Effector memory CD4-positive, alpha-beta T cell (primary cell): ENCODE measurements around the gene ATF4.

Experiments
- DNase-seq, 3 donors: peaks; one replicate each; pipeline ENCODE4 v3.0.0-alpha.2; 2020
- H3K27ac ChIP-seq: 2 replicates; pipeline ENCODE4 v1.7.0; 2013; ENCODE audit warnings: mild to moderate bottlenecking, low read length, moderate library complexity; ENCODE audit not compliant: insufficient read depth, poor library complexity, severe bottlenecking
- H3K27me3 ChIP-seq: replicated peaks from 2 replicates; pipeline ENCODE4 v1.7.0; 2013; ENCODE audit warnings: mild to moderate bottlenecking, low read length; ENCODE audit not compliant: insufficient read depth, control insufficient read depth, poor library complexity, severe bottlenecking
- H3K36me3 ChIP-seq: 2 replicates; pipeline ENCODE4 v1.7.0; 2013; ENCODE audit warnings: mild to moderate bottlenecking, low read length, moderate library complexity; ENCODE audit not compliant: control insufficient read depth, insufficient read depth
- H3K4me1 ChIP-seq: 2 replicates; pipeline ENCODE4 v1.7.0; 2013; ENCODE audit warnings: low read length, mild to moderate bottlenecking; ENCODE audit not compliant: control insufficient read depth, insufficient read depth, poor library complexity, severe bottlenecking
- H3K4me3 ChIP-seq: 2 replicates; pipeline ENCODE4 v1.7.0; 2013; ENCODE audit warnings: low read length, low read depth, mild to moderate bottlenecking; ENCODE audit not compliant: insufficient read depth, poor library complexity, severe bottlenecking
- H3K9me3 ChIP-seq: 2 replicates; pipeline ENCODE4 v1.7.0; 2013; ENCODE audit warnings: mild to moderate bottlenecking, low read length, moderate library complexity; ENCODE audit not compliant: control insufficient read depth

The ATF4 gene

GRCh38 chr22:39556970-39557841, 36.8 kb downstream of the ATF4 start:
- H3K9me3 ChIP-seq: no peaks in the 10 kb centered on the region
- H3K4me3 ChIP-seq: peak overlapping the region; percentile 25
- no peak for DNase-seq
- peaks cover 25% of the 10 kb centered on the region for H3K27me3 ChIP-seq
- no peaks in the 10 kb centered on the region for H3K36me3 ChIP-seq
- no peak overlapping the region for H3K27ac ChIP-seq
- peaks cover 11% of the 10 kb centered on the region for H3K4me1 ChIP-seq

- peaks cover 11% of the 10 kb centered on the region for H3K4me1 ChIP-seq
- no peak for DNase-seq
- H3K36me3 ChIP-seq: no peaks in the 10 kb centered on the region
- H3K9me3 ChIP-seq: no peaks in the 10 kb centered on the region
- H3K4me3 ChIP-seq: no peak overlapping the region
- H3K27ac ChIP-seq: no peak overlapping the region
- peaks cover 25% of the 10 kb centered on the region for H3K27me3 ChIP-seq
These were observed 37.9 kb downstream of the ATF4 start for GRCh38 chr22:39558254-39558727.

DNA sequence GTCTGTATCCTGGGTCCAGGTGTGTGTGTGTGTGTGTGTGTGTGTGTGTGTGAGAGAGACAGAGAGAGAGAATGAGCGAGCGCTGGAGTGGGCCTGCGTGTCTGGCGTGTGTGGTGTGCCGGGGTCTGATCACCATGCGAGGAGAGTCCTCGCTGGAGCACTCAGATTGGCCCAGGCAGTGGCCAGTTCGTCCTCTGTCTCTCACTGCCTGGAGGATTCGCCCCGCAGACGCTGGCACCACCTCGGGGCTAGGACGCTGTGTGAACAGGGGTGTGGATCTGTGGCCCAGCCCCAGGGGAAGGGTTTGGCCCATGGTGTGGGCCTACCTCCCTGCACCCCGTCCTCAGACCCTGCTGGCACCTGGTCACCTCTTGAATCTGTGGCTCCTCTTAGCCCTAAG, 38.6 kb downstream of the ATF4 start:
- H3K4me3 ChIP-seq: no peak overlapping the region
- peaks cover 25% of the 10 kb centered on the region for H3K27me3 ChIP-seq
- no peaks in the 10 kb centered on the region for H3K9me3 ChIP-seq
- DNase-seq: no peak
- peaks cover 11% of the 10 kb centered on the region for H3K4me1 ChIP-seq
- no peak overlapping the region for H3K27ac ChIP-seq
- no peaks in the 10 kb centered on the region for H3K36me3 ChIP-seq

DNA sequence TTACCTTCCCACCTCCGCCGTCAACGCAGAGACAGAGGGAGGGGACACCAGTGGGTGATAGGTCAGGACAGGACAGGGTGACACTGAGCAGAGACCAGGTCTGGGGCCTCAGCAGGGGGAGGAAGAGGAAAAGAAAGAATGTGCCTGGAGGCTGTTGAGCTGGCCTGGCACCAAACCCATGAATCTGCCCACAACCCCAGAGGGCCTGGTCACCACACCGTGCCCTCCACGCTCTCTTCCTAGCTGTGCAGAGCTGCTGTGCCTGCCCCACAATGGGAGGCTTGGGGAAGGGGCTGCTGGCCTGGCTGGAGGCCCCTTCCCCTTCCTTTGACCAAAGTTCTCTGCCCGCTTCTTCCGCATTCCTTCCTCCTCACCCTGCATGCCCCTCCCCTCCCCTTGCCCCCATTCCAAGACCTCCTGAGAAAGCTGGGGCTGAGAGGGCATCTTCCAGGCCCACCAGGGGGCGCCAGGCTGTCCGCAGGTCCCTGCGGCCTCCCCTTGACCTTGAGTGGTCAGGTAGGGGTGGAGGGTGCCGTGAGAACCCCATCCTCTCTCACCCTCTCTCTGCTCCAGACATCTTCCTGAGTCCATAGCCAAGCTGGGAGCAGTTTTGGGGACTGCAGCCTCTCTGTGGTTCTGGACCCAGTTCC, 39.2 kb downstream of the ATF4 start:
- H3K27ac ChIP-seq: no peak overlapping the region
- peaks cover 11% of the 10 kb centered on the region for H3K4me1 ChIP-seq
- H3K9me3 ChIP-seq: no peaks in the 10 kb centered on the region
- no peak for DNase-seq
- H3K27me3 ChIP-seq: peaks cover 25% of the 10 kb centered on the region
- H3K4me3 ChIP-seq: no peak overlapping the region
- no peaks in the 10 kb centered on the region for H3K36me3 ChIP-seq

- Histone ChIP-seq H3K27ac (no peak overlapping the region), H3K27me3 (peaks cover 25% of the 10 kb centered on the region), H3K9me3 (no peaks in the 10 kb centered on the region), H3K4me1 (peaks cover 11% of the 10 kb centered on the region), H3K4me3 (no peak overlapping the region), H3K36me3 (no peaks in the 10 kb centered on the region)
- no peak for DNase-seq
These were observed 39.8 kb downstream of the ATF4 start for GRCh38 chr22:39560127-39560526.

DNA sequence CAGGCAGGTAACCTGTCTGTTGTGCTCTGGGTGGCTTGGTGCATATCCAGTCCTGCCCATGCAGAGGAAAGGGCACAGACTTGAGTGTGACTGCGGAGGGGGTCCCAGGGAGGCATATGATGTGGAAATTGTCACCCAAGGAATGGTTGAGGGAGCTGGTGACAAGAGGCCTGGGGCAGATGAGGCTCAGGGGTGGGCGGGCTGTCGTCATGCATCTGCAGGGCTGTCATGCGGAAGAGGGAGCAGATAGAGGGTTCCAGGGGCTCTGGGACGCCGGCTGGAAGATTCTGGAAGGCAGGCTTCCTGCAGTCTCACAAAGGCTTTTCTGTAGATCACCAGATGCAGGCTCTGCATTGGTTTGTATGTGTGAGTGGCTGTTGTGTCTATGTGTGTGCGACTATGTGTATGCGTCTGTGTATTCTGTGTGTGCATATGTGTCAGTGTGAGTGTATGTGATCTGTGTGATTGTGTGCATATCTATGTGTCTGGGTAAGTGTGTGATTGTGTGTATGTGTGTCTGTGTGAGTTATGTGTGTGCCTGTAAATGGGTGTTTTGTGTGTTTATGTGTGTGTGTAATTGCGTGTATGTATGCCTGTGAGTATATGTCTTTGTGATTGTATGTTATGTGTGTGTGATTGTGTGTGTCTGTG, 42.6 kb downstream of the ATF4 start:
- no peak for DNase-seq
- Histone ChIP-seq H3K4me1 (peaks cover 15% of the 10 kb centered on the region), H3K9me3 (no peaks in the 10 kb centered on the region), H3K27ac (no peak overlapping the region), H3K36me3 (no peaks in the 10 kb centered on the region), H3K4me3 (no peak overlapping the region), H3K27me3 (peaks cover 7% of the 10 kb centered on the region)

- no peak for DNase-seq
- no peak overlapping the region for H3K27ac ChIP-seq
These were observed 43.4 kb downstream of the ATF4 start for GRCh38 chr22:39563571-39564428.

GRCh38 chr22:39565414-39565944, 45.1 kb downstream of the ATF4 start:
- H3K27me3 ChIP-seq: no peaks in the 10 kb centered on the region
- H3K4me3 ChIP-seq: no peak overlapping the region

More at GRCh38 chr22:39563571-39564428, 43.4 kb downstream of the ATF4 start:
- Histone ChIP-seq H3K27me3 (no peaks in the 10 kb centered on the region), H3K36me3 (no peaks in the 10 kb centered on the region), H3K4me3 (no peak overlapping the region), H3K4me1 (peaks cover 9% of the 10 kb centered on the region), H3K9me3 (no peaks in the 10 kb centered on the region)

More at GRCh38 chr22:39565414-39565944, 45.1 kb downstream of the ATF4 start:
- Histone ChIP-seq H3K36me3 (no peaks in the 10 kb centered on the region), H3K9me3 (no peaks in the 10 kb centered on the region), H3K4me1 (peaks cover 9% of the 10 kb centered on the region), H3K27ac (no peak overlapping the region)
- DNase-seq: no peak
